ENCODE results near the gene FAM47E. TPM values are rescaled to one million over a fixed set of nuclear protein-coding genes. Genes with fewer than 3 reads are reported as not detected.

The FAM47E gene
- total RNA-seq, 1 experiment from 2014 or later, result 0.72 TPM

DNA sequence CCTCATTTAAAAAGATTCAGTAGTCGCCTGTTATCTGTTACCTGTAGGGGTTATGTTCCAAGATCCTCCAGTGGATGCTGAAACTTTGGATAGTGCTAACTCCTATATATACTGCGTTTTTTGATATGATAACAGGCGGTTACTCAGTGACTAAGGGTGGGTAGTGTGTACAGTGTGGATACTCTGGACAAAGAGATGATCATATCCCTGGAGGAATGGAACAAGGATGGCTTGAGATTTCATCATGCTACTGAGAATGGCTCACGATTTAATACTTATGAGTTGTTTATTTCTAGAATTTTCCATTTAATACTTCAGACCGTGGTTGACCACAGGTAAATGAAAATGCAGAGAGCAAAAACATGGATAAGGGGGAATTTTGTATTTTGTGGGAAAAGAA, 21.5 kb downstream of the FAM47E start:
- in situ Hi-C loops (cut with HindIII; ENCODE audit: low pct_unique_long_range_greater_than_20kb, low sequenced_read_pairs) (no loop called here), intact Hi-C loops (cut with micrococcal nuclease; ENCODE audit: unreplicated experiment) (no loop called here)
- DNase-seq (ENCODE audit: low read depth, low spot score), result no peak
- ChIA-PET CTCF (no interaction called here), POLR2A (no interaction called here)
- Histone ChIP-seq H3K9me3 (ENCODE audit: control insufficient read depth, insufficient read depth, low read depth, low read length) (no peaks in the 10 kb centered on the region), H3K4me3 (ENCODE audit: low read depth in 2 of 2, low read length in 2 of 2) (no peak overlapping the region), H3K27me3 (ENCODE audit: control insufficient read depth, insufficient read depth, low read length) (no peaks in the 10 kb centered on the region), H3K36me3 (ENCODE audit: control insufficient read depth, insufficient read depth, low read length) (no peaks in the 10 kb centered on the region), H3K4me1 (ENCODE audit: control insufficient read depth, insufficient read depth, low read length) (no peaks in the 10 kb centered on the region), H3K27ac (ENCODE audit: low read length) (no peak overlapping the region)
- ATAC-seq, result no peak
- no TSS peak for BruUV-seq (replicated peaks)
- TF ChIP-seq, protein P1, sequence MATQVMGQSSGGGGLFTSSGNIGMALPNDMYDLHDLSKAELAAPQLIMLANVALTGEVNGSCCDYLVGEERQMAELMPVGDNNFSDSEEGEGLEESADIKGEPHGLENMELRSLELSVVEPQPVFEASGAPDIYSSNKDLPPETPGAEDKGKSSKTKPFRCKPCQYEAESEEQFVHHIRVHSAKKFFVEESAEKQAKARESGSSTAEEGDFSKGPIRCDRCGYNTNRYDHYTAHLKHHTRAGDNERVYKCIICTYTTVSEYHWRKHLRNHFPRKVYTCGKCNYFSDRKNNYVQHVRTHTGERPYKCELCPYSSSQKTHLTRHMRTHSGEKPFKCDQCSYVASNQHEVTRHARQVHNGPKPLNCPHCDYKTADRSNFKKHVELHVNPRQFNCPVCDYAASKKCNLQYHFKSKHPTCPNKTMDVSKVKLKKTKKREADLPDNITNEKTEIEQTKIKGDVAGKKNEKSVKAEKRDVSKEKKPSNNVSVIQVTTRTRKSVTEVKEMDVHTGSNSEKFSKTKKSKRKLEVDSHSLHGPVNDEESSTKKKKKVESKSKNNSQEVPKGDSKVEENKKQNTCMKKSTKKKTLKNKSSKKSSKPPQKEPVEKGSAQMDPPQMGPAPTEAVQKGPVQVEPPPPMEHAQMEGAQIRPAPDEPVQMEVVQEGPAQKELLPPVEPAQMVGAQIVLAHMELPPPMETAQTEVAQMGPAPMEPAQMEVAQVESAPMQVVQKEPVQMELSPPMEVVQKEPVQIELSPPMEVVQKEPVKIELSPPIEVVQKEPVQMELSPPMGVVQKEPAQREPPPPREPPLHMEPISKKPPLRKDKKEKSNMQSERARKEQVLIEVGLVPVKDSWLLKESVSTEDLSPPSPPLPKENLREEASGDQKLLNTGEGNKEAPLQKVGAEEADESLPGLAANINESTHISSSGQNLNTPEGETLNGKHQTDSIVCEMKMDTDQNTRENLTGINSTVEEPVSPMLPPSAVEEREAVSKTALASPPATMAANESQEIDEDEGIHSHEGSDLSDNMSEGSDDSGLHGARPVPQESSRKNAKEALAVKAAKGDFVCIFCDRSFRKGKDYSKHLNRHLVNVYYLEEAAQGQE (IDR thresholded peaks at IDR 0.05; ENCODE audit: insufficient read depth in 1 of 2, low read depth in 2 of 2, low read length in 1 of 2), result no peak
- TF ChIP-seq TCF7L2 (IDR thresholded peaks at IDR 0.05; ENCODE audit: low read depth, low read length), result no peak

DNA sequence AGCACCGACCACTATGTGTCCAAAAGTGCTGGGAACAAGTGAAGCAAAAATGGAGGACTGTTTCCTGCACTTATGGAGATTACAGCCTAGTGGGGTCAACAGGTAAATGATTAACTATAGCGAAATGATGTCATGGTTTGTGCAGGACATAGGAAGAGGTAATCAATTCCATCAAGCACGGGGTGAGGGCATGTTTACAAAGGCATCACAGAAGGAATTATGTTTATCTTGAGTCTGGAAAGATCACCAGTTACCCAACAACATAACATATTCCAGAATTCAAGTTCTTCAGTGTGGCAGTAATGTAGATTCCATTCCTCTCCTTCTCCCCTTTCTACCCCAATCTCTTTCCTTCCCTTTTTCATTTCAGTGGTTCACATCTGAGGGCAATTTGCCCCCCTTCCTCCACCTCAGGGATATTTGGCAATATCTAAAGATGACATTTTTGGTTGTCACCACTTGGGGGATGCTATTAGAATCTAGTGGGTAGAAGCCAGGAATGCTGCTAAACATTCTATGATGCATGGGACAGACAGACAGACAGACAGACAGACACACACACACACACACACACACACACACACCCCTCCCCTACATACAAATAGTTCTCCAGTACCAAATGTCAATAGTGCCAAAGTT, 24.1 kb downstream of the FAM47E start:
- no peak for DNase-seq (ENCODE audit: low read depth, low spot score)
- no peaks in the 10 kb centered on the region for H3K27me3 ChIP-seq (ENCODE audit: control insufficient read depth, insufficient read depth, low read length)
- no TSS peak for BruUV-seq (replicated peaks)
- POLR2A ChIA-PET, result no interaction called here
- no peak overlapping the region for H3K4me3 ChIP-seq (ENCODE audit: low read depth in 2 of 2, low read length in 2 of 2)
- in situ Hi-C loops (cut with HindIII; ENCODE audit: low pct_unique_long_range_greater_than_20kb, low sequenced_read_pairs), result no loop called here
- H3K9me3 ChIP-seq (ENCODE audit: control insufficient read depth, insufficient read depth, low read depth, low read length), result no peaks in the 10 kb centered on the region
- TF ChIP-seq TCF7L2 (IDR thresholded peaks at IDR 0.05; ENCODE audit: low read depth, low read length), result no peak
- TF ChIP-seq, protein P1 (IDR thresholded peaks at IDR 0.05; ENCODE audit: insufficient read depth in 1 of 2, low read depth in 2 of 2, low read length in 1 of 2), result no peak
- TF ChIP-seq SIN3A (IDR thresholded peaks at IDR 0.05; ENCODE audit: borderline replicate concordance, insufficient read depth, low read depth, low read length), result no peak
- no peak for TF ChIP-seq POLR2AphosphoS5 (IDR thresholded peaks at IDR 0.05; ENCODE audit: low read depth, low read length)
- TF ChIP-seq, protein P2, sequence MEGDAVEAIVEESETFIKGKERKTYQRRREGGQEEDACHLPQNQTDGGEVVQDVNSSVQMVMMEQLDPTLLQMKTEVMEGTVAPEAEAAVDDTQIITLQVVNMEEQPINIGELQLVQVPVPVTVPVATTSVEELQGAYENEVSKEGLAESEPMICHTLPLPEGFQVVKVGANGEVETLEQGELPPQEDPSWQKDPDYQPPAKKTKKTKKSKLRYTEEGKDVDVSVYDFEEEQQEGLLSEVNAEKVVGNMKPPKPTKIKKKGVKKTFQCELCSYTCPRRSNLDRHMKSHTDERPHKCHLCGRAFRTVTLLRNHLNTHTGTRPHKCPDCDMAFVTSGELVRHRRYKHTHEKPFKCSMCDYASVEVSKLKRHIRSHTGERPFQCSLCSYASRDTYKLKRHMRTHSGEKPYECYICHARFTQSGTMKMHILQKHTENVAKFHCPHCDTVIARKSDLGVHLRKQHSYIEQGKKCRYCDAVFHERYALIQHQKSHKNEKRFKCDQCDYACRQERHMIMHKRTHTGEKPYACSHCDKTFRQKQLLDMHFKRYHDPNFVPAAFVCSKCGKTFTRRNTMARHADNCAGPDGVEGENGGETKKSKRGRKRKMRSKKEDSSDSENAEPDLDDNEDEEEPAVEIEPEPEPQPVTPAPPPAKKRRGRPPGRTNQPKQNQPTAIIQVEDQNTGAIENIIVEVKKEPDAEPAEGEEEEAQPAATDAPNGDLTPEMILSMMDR (IDR thresholded peaks at IDR 0.05), result no peak
- no peaks in the 10 kb centered on the region for H3K4me1 ChIP-seq (ENCODE audit: control insufficient read depth, insufficient read depth, low read length)
- no peak for ATAC-seq
- CTCF ChIA-PET, result no interaction called here
- intact Hi-C loops (cut with micrococcal nuclease; ENCODE audit: unreplicated experiment), result no loop called here
- no peaks in the 10 kb centered on the region for H3K36me3 ChIP-seq (ENCODE audit: control insufficient read depth, insufficient read depth, low read length)
- H3K27ac ChIP-seq (ENCODE audit: low read length), result no peak overlapping the region

Data from Panc1 (cell line).